ENCODE measurements around the gene STRIT1.
A peak's percentile ranks its signal among the peaks of the same experiment; 100 is the strongest.

STRIT1 gene

DNA sequence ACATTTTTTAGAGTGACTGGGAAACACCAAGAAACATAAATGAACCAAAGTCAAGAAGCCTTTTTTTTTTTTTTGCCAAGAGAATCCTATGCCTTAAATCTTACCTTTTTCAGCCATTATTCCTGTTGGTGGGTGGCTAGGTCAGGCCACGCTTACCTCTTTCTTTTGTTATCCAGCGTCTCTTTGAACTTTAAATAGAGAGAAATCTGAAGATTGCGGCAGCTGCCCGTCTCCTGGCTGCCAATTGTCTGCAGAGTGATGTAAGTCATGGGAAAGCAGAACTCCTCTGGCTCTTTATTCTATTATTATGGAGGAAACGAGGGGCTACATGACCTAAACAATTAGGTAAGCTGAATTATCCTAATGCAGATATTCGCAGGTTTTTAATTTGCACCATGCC, at the start of gene STRIT1:
Gene STRIT1, minus strand, starts transcription at position 168 of the 400 bp plus-strand sequence.
- DNase-seq: no peak
- in situ Hi-C loops (cut with HindIII; ENCODE audit: low pct_ligation_motif_present, low pct_unique_long_range_greater_than_20kb, low sequenced_read_pairs): no loop called here

DNA sequence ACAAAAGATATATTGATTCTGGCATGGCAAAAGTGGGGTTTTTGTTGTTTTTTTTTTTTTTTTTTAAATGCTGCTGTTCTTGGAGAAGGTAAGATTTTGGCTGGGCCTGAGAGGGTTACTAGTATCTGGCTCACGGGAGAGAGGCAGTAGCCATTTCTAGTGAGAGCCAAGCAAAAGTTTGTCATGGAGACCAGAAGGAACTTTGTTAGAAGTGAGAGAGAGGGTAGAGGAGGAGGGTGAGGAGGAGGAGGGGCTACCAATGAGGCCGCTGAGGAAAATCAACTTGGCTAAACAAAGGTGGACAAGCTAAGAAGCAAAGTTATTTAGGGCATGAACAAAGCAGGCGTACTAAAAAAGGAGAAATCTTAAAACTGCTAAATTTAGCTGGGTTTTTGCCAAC, 48.9 kb upstream of the STRIT1 start:
- DNase-seq: no peak
- in situ Hi-C loops (cut with HindIII; ENCODE audit: low pct_ligation_motif_present, low pct_unique_long_range_greater_than_20kb, low sequenced_read_pairs): no loop called here

DNA sequence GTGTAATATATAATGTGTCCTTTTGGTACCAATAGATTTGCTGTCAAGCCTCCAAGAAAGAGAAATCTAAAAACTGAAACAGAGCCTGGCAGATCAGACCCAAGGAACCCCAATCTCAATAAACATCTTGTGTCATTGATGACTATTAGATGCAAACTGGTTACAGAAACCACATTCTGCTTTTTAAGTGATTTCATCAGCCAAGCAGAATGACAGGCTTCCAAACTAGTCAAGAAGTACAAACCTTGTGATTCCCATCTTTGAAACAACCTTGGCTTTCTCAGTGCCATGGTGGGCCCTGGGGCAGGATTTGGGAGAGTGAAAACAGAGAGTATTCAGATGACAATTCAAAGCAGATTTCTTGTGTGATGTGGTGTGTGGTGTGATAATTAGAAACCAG, 45.6 kb upstream of the STRIT1 start:
- in situ Hi-C loops (cut with HindIII; ENCODE audit: low pct_ligation_motif_present, low pct_unique_long_range_greater_than_20kb, low sequenced_read_pairs): no loop called here
- DNase-seq: no peak

DNA sequence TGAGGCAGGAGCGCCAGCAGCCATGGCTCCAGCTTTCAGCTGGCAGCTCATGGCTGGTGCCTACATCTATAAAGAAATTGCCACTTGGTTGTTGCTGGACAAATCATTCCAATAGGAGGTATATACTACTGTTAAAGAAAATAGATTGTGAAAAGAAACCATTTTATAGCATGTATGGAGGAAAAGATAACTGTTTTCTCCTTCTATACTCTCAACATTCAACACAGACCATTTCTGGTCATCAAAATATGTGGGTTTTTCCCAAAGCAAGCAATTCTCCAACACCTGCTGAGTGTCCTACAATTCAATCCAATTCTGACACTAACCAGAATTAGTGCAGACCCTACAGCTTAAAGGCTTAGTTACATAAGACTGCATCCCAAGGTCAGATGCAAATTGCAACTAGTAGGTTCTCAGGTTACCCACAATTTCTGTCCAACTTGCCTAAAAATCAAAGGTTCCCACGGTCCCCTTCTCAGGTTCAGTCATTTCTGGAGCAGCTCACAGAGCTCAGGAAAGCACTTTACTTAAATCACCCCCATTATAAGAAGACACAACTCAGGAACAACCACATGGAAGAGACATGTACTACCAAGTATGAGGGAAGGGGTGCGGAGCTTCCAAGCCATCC, 42.4 kb upstream of the STRIT1 start:
- DNase-seq: no peak
- in situ Hi-C loops (cut with HindIII; ENCODE audit: low pct_ligation_motif_present, low pct_unique_long_range_greater_than_20kb, low sequenced_read_pairs): no loop called here

DNA sequence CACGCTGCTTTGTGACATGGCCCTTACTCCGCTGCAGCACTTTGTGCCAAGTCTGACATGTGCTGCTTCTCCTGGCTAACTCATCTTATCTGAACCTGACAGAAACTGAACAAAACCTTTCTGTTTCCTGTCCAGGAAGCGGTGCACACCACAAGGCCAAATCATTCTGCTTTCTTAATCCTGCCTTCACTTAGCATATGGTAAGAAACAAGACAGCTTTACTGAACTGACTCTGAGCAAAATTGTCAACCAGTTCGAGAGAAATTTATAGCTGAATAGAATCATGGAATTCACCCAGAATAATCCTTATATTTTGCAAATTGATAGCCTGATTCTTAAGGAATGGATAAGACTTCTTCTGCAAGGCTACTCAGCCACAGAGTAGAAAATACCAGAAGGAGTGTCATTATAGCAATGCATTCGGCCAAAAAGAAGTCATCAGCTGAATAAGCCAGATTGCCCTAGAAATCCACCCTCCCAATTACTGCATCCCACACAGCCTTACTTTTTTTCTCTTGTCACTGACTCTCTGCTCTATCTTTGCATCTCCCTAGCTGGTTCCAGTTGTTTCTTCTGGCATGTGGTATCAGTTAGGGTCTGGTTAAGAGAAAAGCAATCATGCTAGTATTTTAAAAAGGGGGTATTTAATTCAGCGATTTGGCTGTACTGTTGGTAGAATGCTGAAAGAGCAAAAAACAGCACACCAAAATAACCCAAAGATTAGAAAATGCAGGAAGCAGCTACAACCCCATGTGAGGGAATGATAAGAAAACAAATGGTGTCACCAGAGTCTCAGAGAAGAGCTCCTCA, 41.6 kb upstream of the STRIT1 start:
- no peak for DNase-seq
- in situ Hi-C loops (cut with HindIII; ENCODE audit: low pct_ligation_motif_present, low pct_unique_long_range_greater_than_20kb, low sequenced_read_pairs): no loop called here

DNA sequence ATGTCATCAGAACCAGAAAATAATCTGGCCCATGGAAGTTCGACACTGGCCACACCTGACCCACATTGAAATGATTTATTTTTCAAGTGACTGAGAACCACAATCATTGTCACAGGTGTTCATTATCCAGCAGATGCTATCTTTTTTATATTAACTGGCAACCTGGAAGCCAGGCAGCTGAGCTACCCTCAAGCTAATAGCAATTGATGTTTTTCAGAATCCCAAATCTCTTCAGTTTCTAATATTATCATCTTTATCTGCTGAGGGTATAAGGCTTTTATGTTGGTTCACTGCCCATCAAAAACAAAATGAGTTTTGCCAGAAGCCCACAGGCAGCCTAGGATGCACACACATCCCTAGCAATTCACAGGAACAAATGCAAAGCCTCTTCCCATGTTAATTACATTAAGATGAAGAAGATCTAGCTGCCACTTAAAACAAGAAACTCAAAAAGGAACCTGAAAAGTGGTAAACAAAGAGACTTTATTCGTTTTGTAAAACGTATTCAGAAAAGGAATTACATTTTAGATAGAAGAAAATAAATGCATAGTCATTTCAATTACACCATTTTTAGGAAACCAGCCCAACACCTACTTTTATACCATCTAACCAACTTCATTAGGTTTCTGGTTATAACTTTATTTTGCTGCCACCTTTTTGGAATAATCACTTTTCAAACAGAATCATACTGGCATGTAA, 40.9 kb upstream of the STRIT1 start:
- in situ Hi-C loops (cut with HindIII; ENCODE audit: low pct_ligation_motif_present, low pct_unique_long_range_greater_than_20kb, low sequenced_read_pairs): no loop called here
- DNase-seq: no peak

DNA sequence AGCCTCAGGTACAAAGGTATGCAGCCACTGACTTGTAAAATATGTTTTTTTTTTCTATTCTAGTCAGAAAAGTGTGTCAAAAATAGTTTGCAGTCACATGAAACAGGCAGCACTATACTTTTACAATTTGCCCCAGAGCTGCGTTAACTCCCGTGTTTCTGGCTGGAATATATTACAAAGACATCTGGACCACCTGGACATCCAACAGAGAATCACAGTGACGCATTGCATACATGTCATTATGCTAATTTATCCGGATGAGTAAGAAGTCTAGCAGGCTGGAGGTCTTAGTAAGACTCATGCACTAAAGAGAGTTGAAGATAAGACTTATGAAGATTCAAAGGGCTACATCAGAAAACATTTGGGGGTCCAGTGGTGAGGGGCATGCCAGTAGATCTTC, 39.2 kb upstream of the STRIT1 start:
- in situ Hi-C loops (cut with HindIII; ENCODE audit: low pct_ligation_motif_present, low pct_unique_long_range_greater_than_20kb, low sequenced_read_pairs): no loop called here

DNA sequence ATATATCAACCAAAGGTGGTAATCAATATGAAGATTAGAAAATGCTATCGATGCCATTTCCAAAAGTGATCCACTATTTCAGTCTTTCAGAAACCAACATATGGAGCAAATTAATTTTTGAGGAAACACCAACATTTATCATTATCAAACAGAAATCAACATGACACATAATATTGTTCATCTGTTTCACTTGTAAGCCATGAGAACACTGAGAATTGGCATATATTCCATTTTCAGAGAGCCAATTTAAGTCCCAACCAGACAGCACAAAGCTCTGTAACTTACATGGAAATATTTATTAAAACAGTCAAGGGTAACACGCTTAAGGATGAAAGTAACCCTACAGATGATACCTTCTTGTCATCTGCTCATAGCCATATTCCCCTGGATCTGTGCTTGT, 37.6 kb upstream of the STRIT1 start:
- in situ Hi-C loops (cut with HindIII; ENCODE audit: low pct_ligation_motif_present, low pct_unique_long_range_greater_than_20kb, low sequenced_read_pairs): no loop called here
- no peak for DNase-seq

More for the DNA sequence above, 39.2 kb upstream of the STRIT1 start:
- no peak for DNase-seq

DNA sequence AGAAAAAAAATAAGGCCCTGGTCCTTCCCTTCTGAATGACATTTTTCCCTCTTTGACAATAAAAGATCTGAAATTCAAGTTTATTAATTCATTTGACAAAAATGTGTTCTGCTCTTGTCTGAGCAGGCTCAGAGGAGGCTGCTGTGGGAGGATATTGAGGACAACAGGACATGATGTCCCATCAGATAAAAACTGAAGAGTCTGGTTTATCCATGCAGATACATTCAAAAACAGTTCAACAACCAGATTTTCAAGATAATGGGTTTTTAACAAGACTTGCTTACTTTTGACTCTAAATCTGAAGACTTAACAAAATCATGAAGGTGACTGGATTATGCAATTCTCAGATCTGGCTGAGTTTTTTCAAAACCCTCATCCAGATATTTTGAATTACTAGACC, 36.9 kb upstream of the STRIT1 start:
- no peak for DNase-seq
- in situ Hi-C loops (cut with HindIII; ENCODE audit: low pct_ligation_motif_present, low pct_unique_long_range_greater_than_20kb, low sequenced_read_pairs): no loop called here

DNA sequence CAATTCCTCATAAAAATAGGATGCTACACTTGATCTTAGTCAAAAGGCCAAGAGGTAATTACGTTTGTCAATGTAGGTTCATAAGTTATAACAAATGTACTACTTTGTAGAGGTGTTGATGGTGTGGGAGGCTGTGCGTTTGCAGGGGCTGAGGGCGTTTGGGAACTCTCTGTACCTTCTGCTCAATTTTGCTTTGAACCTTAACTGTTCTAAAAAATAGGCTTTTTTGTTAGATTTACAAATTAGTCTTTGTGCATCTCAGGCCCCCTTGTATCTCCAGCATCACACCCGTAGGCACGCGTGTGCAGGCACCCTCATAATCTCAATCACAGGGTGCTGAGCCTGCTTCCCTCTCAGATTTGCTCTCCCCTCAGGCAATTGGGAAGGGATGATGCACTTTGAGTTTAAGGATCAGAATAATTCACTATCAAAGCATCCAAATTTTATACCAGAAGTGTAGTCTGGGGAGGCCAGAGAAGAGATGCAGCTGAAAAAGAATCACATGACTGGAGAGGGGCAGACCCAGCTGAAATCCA, 36.1 kb upstream of the STRIT1 start:
- no peak for DNase-seq
- in situ Hi-C loops (cut with HindIII; ENCODE audit: low pct_ligation_motif_present, low pct_unique_long_range_greater_than_20kb, low sequenced_read_pairs): no loop called here

DNA sequence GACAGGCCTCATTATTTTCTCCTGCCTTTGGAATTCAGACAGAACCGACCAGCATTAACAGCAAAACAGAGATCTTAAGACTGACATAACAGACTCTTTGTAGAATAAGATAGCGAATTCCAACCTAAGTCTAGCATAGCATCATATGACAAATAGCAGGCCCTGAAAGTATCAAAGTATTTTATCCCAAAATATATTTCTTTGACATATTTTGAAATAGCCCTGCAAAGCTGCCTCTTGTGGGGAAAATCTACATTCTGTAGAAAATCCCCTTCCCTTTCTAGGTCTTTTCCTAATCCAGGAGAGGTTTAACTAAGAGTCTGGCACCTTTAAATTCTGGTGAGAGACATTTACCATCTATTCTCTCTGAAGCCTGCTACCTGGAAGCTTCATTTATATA, 34.4 kb upstream of the STRIT1 start:
- in situ Hi-C loops (cut with HindIII; ENCODE audit: low pct_ligation_motif_present, low pct_unique_long_range_greater_than_20kb, low sequenced_read_pairs): no loop called here
- no peak for DNase-seq

DNA sequence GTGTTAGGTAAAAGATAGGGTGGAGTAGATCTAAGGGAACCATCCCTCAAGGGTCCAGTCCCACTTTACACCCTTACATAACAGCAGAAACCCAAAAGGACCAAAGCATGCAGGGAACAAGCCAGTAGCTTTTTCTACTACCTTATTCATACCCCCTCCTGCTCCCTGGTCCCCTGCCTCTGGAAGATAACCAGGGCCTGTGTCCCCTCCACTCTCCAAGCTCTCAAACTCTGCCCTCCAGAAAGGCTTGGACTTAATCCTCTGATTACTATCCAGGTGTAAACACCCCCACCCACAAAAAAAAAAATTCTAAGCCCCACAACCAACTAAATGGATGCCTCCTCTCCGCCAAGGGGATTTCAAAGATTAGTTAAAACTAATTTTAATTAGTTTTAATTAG, 33.9 kb upstream of the STRIT1 start:
- in situ Hi-C loops (cut with HindIII; ENCODE audit: low pct_ligation_motif_present, low pct_unique_long_range_greater_than_20kb, low sequenced_read_pairs): no loop called here
- no peak for DNase-seq

DNA sequence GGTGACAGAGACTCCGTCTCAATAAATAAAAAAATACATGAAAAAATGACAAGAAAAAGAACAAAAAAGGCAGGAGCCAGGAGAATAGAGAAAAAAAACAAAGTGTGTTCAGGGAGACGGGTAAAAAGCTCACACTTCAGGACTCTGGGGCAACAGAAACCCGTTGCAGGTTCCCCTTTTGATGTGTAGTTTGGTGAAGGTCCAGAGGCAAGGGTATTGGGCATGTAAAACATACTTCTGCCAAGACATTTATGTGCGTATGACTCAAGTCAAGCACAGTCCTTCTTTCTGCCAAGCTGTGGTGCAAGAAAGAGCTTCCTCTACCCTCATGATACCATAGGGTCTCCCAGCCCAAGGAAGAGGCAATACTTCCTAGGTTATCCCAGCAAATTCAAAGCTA, 33.4 kb upstream of the STRIT1 start:
- in situ Hi-C loops (cut with HindIII; ENCODE audit: low pct_ligation_motif_present, low pct_unique_long_range_greater_than_20kb, low sequenced_read_pairs): no loop called here
- no peak for DNase-seq

DNA sequence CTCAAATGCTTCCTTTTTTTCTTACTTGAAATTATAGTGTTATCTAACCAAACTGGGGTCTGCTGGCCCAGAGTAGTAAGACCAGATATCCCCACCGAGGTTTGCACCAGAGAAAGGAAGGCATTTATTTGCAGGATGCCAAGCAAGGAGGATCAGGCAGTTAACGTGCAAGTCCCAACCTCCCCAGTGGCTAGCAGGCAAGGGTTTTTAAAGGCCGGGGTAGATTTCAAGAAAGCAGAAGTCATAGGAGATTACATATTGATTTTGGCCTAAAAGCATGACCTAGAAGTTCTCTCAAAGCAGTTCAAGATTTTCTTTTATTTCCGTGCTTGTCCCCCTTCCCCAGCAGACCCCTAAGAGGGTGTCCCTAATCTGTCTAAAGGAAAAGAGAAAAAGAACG, 32.8 kb upstream of the STRIT1 start:
- in situ Hi-C loops (cut with HindIII; ENCODE audit: low pct_ligation_motif_present, low pct_unique_long_range_greater_than_20kb, low sequenced_read_pairs): no loop called here
- no peak for DNase-seq

DNA sequence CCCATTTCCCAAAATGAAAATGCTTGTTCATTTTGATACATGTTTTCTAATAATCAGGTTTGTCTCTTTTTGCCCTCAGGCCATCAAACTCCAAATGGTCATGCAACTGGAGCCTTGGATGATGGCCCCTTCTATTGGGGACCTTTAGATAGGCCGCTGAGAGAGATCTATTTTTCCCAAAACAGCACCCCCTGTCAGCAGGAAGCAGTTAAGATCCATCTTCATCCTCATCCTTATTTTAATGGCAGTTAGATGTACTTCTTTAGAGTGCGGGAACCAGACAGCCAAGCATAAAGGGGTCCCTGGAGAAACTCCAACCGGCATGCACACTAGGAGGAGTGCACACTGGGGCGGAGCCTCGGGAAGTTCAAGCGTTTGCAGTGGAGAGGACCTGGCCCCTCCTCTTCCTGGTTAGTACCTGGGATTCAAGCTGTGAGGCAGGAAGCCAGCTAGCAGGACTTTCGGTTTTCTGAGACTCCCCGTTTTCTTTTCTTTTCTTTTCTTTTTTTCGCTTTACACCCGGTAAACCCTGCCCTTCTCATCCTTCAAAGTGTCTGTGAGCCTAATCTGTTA, 31.9 kb upstream of the STRIT1 start:
- in situ Hi-C loops (cut with HindIII; ENCODE audit: low pct_ligation_motif_present, low pct_unique_long_range_greater_than_20kb, low sequenced_read_pairs): no loop called here
- DNase-seq: no peak

DNA sequence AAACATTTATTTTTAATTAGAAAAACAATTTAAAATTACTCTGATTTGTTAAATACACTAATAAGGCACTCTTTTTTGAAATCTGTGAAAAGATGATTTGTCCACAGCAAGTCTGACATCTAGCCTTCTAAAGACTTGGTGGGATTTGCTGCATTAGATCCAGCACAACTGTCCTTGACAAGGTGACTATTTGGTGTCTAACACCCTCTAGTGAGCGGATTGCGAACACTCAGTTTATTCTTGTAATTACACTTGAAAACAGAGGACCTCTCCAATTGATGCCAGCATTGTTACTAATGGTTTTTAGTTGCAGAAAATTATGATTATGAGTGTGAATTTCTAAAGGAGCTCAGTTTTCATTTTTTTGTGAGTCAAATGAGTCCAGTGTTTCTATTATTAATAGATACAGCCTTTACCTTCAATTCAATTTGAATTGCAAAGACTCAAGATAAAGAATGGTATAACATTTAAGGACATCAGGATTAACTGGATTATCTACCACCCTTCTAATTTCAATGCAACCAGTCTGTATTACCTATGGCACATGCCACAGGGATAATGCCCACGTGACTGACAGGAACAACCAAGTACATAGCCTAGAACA, 29.7 kb upstream of the STRIT1 start:
- in situ Hi-C loops (cut with HindIII; ENCODE audit: low pct_ligation_motif_present, low pct_unique_long_range_greater_than_20kb, low sequenced_read_pairs): no loop called here
- DNase-seq: peak; percentile 65

DNA sequence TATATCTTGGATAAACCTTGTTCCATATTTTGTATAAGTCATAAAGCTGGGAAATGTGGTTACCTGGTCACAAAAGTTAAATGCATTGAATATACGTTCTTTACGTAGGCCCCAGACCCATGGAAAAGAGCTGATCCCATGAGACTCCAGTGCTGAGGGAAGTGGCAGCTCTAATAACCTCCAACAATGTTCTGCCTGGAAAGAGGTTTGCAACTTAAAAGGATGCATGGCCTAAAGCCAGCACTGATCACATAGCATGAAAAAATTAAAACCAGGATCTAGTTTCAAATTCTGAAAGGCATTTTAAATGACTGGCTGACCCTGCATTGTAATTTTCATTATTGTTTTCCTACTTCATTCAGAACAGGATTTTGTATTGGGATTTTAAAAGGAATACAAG, 27.9 kb upstream of the STRIT1 start:
- no peak for DNase-seq
- in situ Hi-C loops (cut with HindIII; ENCODE audit: low pct_ligation_motif_present, low pct_unique_long_range_greater_than_20kb, low sequenced_read_pairs): no loop called here

DNA sequence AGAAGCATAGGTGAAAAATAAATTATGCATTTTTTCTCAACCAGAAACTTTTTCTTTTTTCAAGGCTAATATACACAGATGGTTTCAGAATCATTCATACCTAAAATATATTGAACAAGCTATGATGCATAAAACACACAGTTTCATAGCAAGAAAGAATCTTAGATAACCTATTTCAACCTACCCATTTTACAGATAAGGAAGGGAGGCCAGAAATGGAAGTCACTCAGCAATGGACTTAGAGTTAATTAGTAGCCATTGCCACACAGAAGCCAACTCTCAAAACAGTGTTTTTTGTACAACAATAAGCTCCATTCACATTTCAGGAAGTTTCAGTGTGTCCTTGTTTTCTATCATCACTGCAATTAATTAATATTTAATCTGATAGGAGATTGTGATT, 27.5 kb upstream of the STRIT1 start:
- no peak for DNase-seq
- in situ Hi-C loops (cut with HindIII; ENCODE audit: low pct_ligation_motif_present, low pct_unique_long_range_greater_than_20kb, low sequenced_read_pairs): no loop called here

DNA sequence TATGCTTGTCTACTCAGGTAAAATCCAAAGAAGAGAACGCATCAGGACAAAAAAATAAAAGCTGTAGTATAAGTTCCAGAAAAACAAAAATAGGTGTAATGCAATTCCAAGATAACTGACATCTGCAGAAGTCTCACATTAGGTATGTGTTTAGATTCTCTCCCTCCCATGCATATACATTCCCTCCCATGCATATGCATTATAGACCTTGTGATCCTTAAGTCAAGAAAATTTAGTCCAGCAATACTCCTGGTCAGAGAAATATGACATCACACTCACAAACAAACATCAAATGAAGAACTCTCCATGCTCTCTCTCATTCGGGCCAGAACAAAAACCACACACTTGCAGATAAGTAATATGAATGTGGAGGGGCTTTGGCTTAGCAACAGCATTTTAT, 25.3 kb upstream of the STRIT1 start:
- no peak for DNase-seq
- in situ Hi-C loops (cut with HindIII; ENCODE audit: low pct_ligation_motif_present, low pct_unique_long_range_greater_than_20kb, low sequenced_read_pairs): no loop called here
